ENCODE data around the gene COL4A6. TPM values are rescaled to one million over a fixed set of nuclear protein-coding genes. Genes with fewer than 3 reads are reported as not detected.

COL4A6 gene
- total and polyA plus RNA-seq, 10 of the 15 experiments (the other 5 are each of a cell fraction or from before 2014, with no cell fraction given), result 0.02 to 0.56 (median 0.05) TPM; not detected in 3

GRCh38 chrX:108361316-108361715 is 76.9 kb downstream of the COL4A6 start:
- SMC1A ChIA-PET (ENCODE audit: uncharacterized antibody, unreplicated experiment), result no interaction called here
- FAIRE-seq (no peak), ATAC-seq (no peak), DNase-seq (ENCODE audit: low read depth, low spot score) (no peak)
- H3K27me3 ChIP-seq (replicated peaks in 1 of 2; ENCODE audit: control insufficient read depth in 2 of 2, insufficient read depth in 2 of 2, low read length in 1 of 2), result no peaks in the 10 kb centered on the region
- in situ Hi-C loops (cut with MboI), result no loop called here
- RAD21 ChIA-PET (ENCODE audit: unreplicated experiment), result no interaction called here
- POLR2A ChIA-PET, result no interaction called here
- H3K9ac ChIP-seq (ENCODE audit: control insufficient read depth, insufficient read depth, low read length), result no peak overlapping the region
- intact Hi-C loops (cut with micrococcal nuclease; ENCODE audit: unreplicated experiment), result no loop called here
- TF ChIP-seq PKNOX1 (IDR thresholded peaks at IDR 0.05) (no peak), IRF5 (IDR thresholded peaks at IDR 0.05; ENCODE audit: borderline replicate concordance) (no peak), PAX8 (IDR thresholded peaks at IDR 0.05) (no peak)
- no peaks in the 10 kb centered on the region for H4K20me1 ChIP-seq (ENCODE audit: control insufficient read depth, insufficient read depth)
- H3K9me3 ChIP-seq (replicated peaks; ENCODE audit: control insufficient read depth, insufficient read depth, low read length), result no peaks in the 10 kb centered on the region
- no peak overlapping the region for H2AFZ ChIP-seq (ENCODE audit: control insufficient read depth, low read depth, low read length)
- no peaks in the 10 kb centered on the region for H3K79me2 ChIP-seq (ENCODE audit: control insufficient read depth, insufficient read depth, low read length)
- H3K27ac ChIP-seq (ENCODE audit: control insufficient read depth, insufficient read depth), result no peak overlapping the region
- H3K36me3 ChIP-seq (ENCODE audit: control insufficient read depth in 2 of 2, insufficient read depth in 2 of 2, low read length in 1 of 2), result no peaks in the 10 kb centered on the region
- H3K4me1 ChIP-seq (ENCODE audit: control insufficient read depth, insufficient read depth, low read length), result no peaks in the 10 kb centered on the region
- CTCF ChIA-PET, result no interaction called here
- no TSS peak for BruUV-seq (replicated peaks)
- 0% methylated on average over 2 of the region's 2 CpGs for WGBS (ENCODE audit: insufficient coverage, insufficient replicate concordance, low lambda C conversion rate, missing lambda C conversion rate)
- no peak overlapping the region for H3K4me2 ChIP-seq (ENCODE audit: control insufficient read depth, insufficient read depth)
- H3K4me3 ChIP-seq, result no peak overlapping the region

GRCh38 chrX:108359806-108360602 is 78.2 kb downstream of the COL4A6 start:
- H3K4me3 ChIP-seq, result no peak overlapping the region
- no peak overlapping the region for H3K9ac ChIP-seq (ENCODE audit: control insufficient read depth, insufficient read depth, low read length)
- no TSS peak for BruUV-seq (replicated peaks)
- H3K27ac ChIP-seq (ENCODE audit: control insufficient read depth, insufficient read depth), result no peak overlapping the region
- ChIA-PET SMC1A (ENCODE audit: uncharacterized antibody, unreplicated experiment) (no interaction called here), CTCF (interaction anchor here (0.8 kb wide), 1 partner anchor 27 kb away, joined by 3 read pairs; no protein-coding TSS in a partner anchor), POLR2A (no interaction called here), RAD21 (ENCODE audit: unreplicated experiment) (no interaction called here)
- ATAC-seq (no peak), FAIRE-seq (no peak), DNase-seq (ENCODE audit: low read depth, low spot score) (no peak)
- intact Hi-C loops (cut with micrococcal nuclease; ENCODE audit: unreplicated experiment), result no loop called here
- no peaks in the 10 kb centered on the region for H3K79me2 ChIP-seq (ENCODE audit: control insufficient read depth, insufficient read depth, low read length)
- no peak overlapping the region for H3K4me2 ChIP-seq (ENCODE audit: control insufficient read depth, insufficient read depth)
- no peaks in the 10 kb centered on the region for H3K4me1 ChIP-seq (ENCODE audit: control insufficient read depth, insufficient read depth, low read length)
- in situ Hi-C loops (cut with MboI), result no loop called here
- H2AFZ ChIP-seq (ENCODE audit: control insufficient read depth, low read depth, low read length), result no peak overlapping the region
- no peaks in the 10 kb centered on the region for H4K20me1 ChIP-seq (ENCODE audit: control insufficient read depth, insufficient read depth)
- 49% methylated on average over 4 of the region's 4 CpGs for WGBS (ENCODE audit: insufficient coverage, insufficient replicate concordance, low lambda C conversion rate, missing lambda C conversion rate)
- no peaks in the 10 kb centered on the region for H3K9me3 ChIP-seq (replicated peaks; ENCODE audit: control insufficient read depth, insufficient read depth, low read length)
- no peaks in the 10 kb centered on the region for H3K27me3 ChIP-seq (replicated peaks in 1 of 2; ENCODE audit: control insufficient read depth in 2 of 2, insufficient read depth in 2 of 2, low read length in 1 of 2)
- H3K36me3 ChIP-seq (ENCODE audit: control insufficient read depth in 2 of 2, insufficient read depth in 2 of 2, low read length in 1 of 2), result no peaks in the 10 kb centered on the region
- TF ChIP-seq RCOR1 (conservative IDR thresholded peaks at IDR 0.05; ENCODE audit: low read depth, low read length) (no peak), IRF4 (IDR thresholded peaks at IDR 0.05; ENCODE audit: low read depth, low read length) (no peak), SMC3 (IDR thresholded peaks at IDR 0.05; ENCODE audit: borderline replicate concordance, low read length) (no peak), IKZF2 (IDR thresholded peaks at IDR 0.05) (no peak), PRDM15 (CRISPR knock-in tag; IDR thresholded peaks at IDR 0.05) (no peak), SP1 (IDR thresholded peaks at IDR 0.05; ENCODE audit: low read depth, low read length) (no peak), TCF7 (IDR thresholded peaks at IDR 0.05; ENCODE audit: borderline replicate concordance) (no peak)
